Astrocyte (in vitro differentiated cells and primary cell): Measurements from ENCODE around the gene ERMAP. TPM values are rescaled to one million over a fixed set of nuclear protein-coding genes. Genes with fewer than 3 reads are reported as not detected.
A peak's percentile ranks its signal among the peaks of the same experiment; 100 is the strongest.
"Not testable (repeated sequence)": the region's sequence is repeated elsewhere in the genome, so short reads cannot be mapped to it uniquely, and the experiment has no call there.

Source experiments
- DNase-seq: peaks from one replicate; pipeline ENCODE4 v3.0.0-alpha.2; 2010; ENCODE audit warnings: low read depth
- FAIRE-seq: peaks from 2 replicates; lab custom pipeline; 2011; peaks lifted over from hg19 to GRCh38; lab: Jason Lieb, UNC
- H2AFZ ChIP-seq: 2 replicates; pipeline ENCODE4 v1.6.0; 2012; ENCODE audit warnings: low read depth, low read length, inconsistent platforms
- H3K27ac ChIP-seq: 2 replicates; pipeline ENCODE4 v1.5.1; 2011; ENCODE audit warnings: low read depth, low read length, inconsistent platforms
- H3K27me3 ChIP-seq: 2 replicates; pipeline ENCODE4 v1.6.0; 2011; ENCODE audit warnings: low read length, inconsistent platforms; ENCODE audit not compliant: insufficient read depth
- H3K36me3 ChIP-seq: 2 replicates; pipeline ENCODE4 v1.5.1; 2011; ENCODE audit warnings: low read length, inconsistent platforms; ENCODE audit not compliant: insufficient read depth
- H3K4me1 ChIP-seq: 2 replicates; pipeline ENCODE4 v1.5.1; 2011; ENCODE audit warnings: low read length, inconsistent platforms; ENCODE audit not compliant: insufficient read depth
- H3K4me2 ChIP-seq: 2 replicates; pipeline ENCODE4 v1.6.0; 2012; ENCODE audit warnings: low read length, inconsistent platforms
- H3K4me3 ChIP-seq: 2 replicates; pipeline ENCODE4 v1.5.1; 2011; ENCODE audit warnings: low read depth, mild to moderate bottlenecking, low read length, inconsistent platforms; ENCODE audit not compliant: insufficient read depth
- H3K79me2 ChIP-seq: 2 replicates; pipeline ENCODE4 v1.6.0; 2012; ENCODE audit warnings: mild to moderate bottlenecking, low read length, inconsistent platforms; ENCODE audit not compliant: insufficient read depth
- H3K9ac ChIP-seq: 2 replicates; pipeline ENCODE4 v1.6.0; 2012; ENCODE audit warnings: mild to moderate bottlenecking, low read length, inconsistent platforms
- H3K9me3 ChIP-seq: 2 replicates; pipeline ENCODE4 v1.5.1; 2012; ENCODE audit warnings: low read depth, mild to moderate bottlenecking, low read length, inconsistent platforms; ENCODE audit not compliant: insufficient read depth
- H4K20me1 ChIP-seq: 2 replicates; pipeline ENCODE4 v1.6.0; 2012; ENCODE audit warnings: low read length, inconsistent platforms; ENCODE audit not compliant: insufficient read depth
- H3K27ac Mint-ChIP-seq: one replicate; pipeline ENCODE4 v1.8.0; 2021; ENCODE audit warnings: mild to moderate bottlenecking, mixed read lengths; ENCODE audit not compliant: unreplicated experiment
- H3K27me3 Mint-ChIP-seq: one replicate; pipeline ENCODE4 v1.8.0; 2021; ENCODE audit warnings: low read depth, mixed read lengths; ENCODE audit not compliant: unreplicated experiment
- H3K36me3 Mint-ChIP-seq: one replicate; pipeline ENCODE4 v1.8.0; 2021; ENCODE audit warnings: low read depth, mixed read lengths; ENCODE audit not compliant: unreplicated experiment
- H3K4me1 Mint-ChIP-seq: one replicate; pipeline ENCODE4 v1.8.0; 2021; ENCODE audit warnings: low read depth, mixed read lengths; ENCODE audit not compliant: unreplicated experiment
- H3K4me3 Mint-ChIP-seq: one replicate; pipeline ENCODE4 v1.8.0; 2021; ENCODE audit warnings: mild to moderate bottlenecking, moderate library complexity, mixed read lengths; ENCODE audit not compliant: unreplicated experiment
- H3K9me3 Mint-ChIP-seq: one replicate; pipeline ENCODE4 v1.8.0; 2021; ENCODE audit warnings: mild to moderate bottlenecking, mixed read lengths; ENCODE audit not compliant: unreplicated experiment
- CTCF ChIP-seq: IDR thresholded peaks from 2 replicates; pipeline ENCODE4 v1.5.1; 2011; ENCODE audit warnings: low read depth, mild to moderate bottlenecking, inconsistent platforms, low read length, moderate library complexity; ENCODE audit not compliant: insufficient read depth
- total RNA-seq: library from RNA; stranded (reverse); gene quantifications from 2 replicates; pipeline ENCODE4 v1.2.1, GENCODE V29; 2021

ERMAP gene
- total RNA-seq, 1 donor from 2014 or later, result 8.9 TPM

- Histone ChIP-seq H3K4me2 (no peak overlapping the region), H3K9ac (no peak overlapping the region), H4K20me1 (no peaks in the 10 kb centered on the region), H3K4me3 (no peak overlapping the region), H3K4me1 (no peaks in the 10 kb centered on the region), H3K27me3 (no peaks in the 10 kb centered on the region), H3K79me2 (peaks cover 12% of the 10 kb centered on the region), H3K9me3 (peaks cover 16% of the 10 kb centered on the region), H2AFZ (no peak overlapping the region), H3K36me3 (peaks cover 19% of the 10 kb centered on the region), H3K27ac (no peak overlapping the region)
- DNase-seq (no peak), FAIRE-seq (no peak)
- Mint-ChIP-seq H3K27me3 (peaks cover 2% of the 10 kb centered on the region), H3K36me3 (peaks cover 23% of the 10 kb centered on the region), H3K4me1 (peaks cover 13% of the 10 kb centered on the region), H3K9me3 (peaks cover 2% of the 10 kb centered on the region), H3K27ac (peak overlapping the region; percentile 37), H3K4me3 (no peak overlapping the region)
- TF ChIP-seq CTCF, result no peak
These were observed 36.4 kb downstream of the ERMAP start for GRCh38 chr1:42853116-42853884.

GRCh38 chr1:42856554-42856953, 39.6 kb downstream of the ERMAP start:
- not testable (repeated sequence) for H3K9me3 Mint-ChIP-seq, H2AFZ ChIP-seq, FAIRE-seq, DNase-seq, H3K79me2 ChIP-seq, H3K4me3 ChIP-seq, H3K4me2 ChIP-seq, H3K36me3 ChIP-seq, H3K27ac Mint-ChIP-seq, H3K27ac ChIP-seq, H3K9me3 ChIP-seq, H3K27me3 Mint-ChIP-seq, H4K20me1 ChIP-seq, H3K27me3 ChIP-seq, H3K4me1 ChIP-seq, H3K9ac ChIP-seq
- H3K4me1 Mint-ChIP-seq, result peaks cover 12% of the 10 kb centered on the region
- H3K4me3 Mint-ChIP-seq, result peak overlapping the region; percentile 31
- H3K36me3 Mint-ChIP-seq, result peaks cover 17% of the 10 kb centered on the region

- H3K27ac ChIP-seq, H3K9me3 Mint-ChIP-seq, H3K4me1 ChIP-seq, H3K9ac ChIP-seq, H3K79me2 ChIP-seq, H3K27ac Mint-ChIP-seq, H3K27me3 Mint-ChIP-seq, H3K4me3 ChIP-seq, H3K27me3 ChIP-seq, H3K9me3 ChIP-seq, H3K4me2 ChIP-seq, H2AFZ ChIP-seq, H3K4me3 Mint-ChIP-seq, H4K20me1 ChIP-seq, DNase-seq, FAIRE-seq, H3K36me3 ChIP-seq, H3K4me1 Mint-ChIP-seq: not testable (repeated sequence)
- peaks cover 12% of the 10 kb centered on the region for H3K36me3 Mint-ChIP-seq
These were observed 42.4 kb downstream of the ERMAP start for GRCh38 chr1:42859366-42859765.
